Measurements from ENCODE around the gene SLC12A5.

Gene SLC12A5

GRCh38 chr20:46056970-46057855, 28.2 kb downstream of the SLC12A5 start:
- DNase-seq, result peak; percentile 31

GRCh38 chr20:46057856-46058598, 29.0 kb downstream of the SLC12A5 start:
- DNase-seq, result peak; percentile 25

DNA sequence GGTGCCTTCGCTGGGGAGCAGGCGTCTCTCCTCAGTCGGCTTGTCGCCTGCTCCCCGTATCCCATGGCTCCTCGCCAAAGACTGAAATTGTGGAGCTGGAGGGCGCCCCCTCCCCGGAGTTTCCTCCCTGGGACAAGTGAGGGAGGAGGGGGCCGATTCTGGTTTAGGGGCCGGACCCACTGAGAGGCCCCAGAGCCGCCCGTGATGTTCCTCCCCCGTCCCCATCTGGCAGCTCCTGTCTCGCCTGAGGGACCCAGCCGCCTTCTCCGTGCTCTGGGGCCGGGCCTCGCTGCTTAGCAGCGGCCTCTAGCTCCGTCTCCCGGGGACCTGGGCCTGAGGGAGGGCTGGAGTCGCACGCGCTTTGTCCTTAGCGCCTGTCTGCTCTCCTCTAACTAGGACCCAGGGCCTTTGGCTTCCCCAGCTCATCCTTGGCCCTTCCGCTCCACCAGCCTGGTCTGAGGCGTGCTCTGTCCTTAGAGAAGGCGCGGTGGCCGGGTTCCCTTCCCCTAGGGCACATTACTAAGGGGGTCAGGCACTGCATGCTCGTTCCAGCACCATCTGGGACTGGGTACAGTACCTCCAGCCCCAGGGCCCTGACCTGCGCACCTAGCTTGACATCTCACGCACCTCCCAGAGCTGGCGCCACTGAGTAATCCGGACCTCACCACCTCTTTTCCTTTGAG, 29.7 kb downstream of the SLC12A5 start:
- peak; percentile 36 for DNase-seq

DNA sequence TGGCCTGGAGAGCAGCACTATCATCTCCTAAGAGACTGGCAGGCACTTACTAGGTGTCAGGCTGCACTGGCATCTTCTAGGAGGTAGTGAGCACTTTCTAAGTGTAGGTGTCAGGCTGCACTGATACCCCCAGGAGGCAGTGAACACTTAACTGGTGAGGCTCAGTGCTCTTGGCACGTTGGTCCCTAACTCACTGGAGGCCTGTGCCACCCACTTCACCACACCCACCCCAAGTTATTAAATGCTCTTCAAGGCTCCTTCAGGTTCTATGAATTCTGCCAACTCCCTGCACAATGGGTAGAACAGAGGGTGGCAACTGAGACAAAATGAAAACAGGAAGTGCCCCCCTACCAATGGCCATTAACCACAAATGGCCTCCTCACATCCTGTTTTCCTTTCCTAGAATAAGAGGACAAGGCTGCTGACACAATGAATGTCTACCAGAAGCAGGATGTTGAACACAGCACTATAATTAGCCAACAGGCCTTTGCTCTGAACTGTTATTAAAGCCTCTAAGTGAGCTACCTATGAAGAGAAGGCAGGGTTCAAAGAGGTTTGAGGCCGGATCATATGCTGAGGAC, 31.4 kb downstream of the SLC12A5 start:
- DNase-seq, result no peak

GRCh38 chr20:46060975-46061374, 32.0 kb downstream of the SLC12A5 start:
- no peak for DNase-seq

DNA sequence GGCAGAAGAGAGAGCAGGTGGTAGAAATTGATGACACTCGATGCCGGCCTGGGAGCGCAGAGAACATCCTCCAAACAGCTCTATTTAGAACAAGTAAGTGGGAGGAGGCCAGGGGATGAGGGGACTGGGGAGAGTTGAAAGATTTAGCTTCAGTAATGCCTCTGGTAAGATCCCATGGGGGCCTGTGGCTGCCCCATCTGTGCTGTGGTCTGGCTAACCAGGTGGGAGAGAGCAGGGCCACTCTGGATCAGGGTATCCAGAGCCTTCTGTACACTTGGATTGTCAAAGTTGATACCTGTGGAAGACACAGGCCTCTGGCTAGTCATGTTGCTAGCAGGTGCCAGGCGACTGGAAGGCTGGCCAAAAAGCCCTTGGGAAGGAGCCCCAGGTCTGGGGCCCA, 33.1 kb downstream of the SLC12A5 start:
- DNase-seq, result no peak

DNA sequence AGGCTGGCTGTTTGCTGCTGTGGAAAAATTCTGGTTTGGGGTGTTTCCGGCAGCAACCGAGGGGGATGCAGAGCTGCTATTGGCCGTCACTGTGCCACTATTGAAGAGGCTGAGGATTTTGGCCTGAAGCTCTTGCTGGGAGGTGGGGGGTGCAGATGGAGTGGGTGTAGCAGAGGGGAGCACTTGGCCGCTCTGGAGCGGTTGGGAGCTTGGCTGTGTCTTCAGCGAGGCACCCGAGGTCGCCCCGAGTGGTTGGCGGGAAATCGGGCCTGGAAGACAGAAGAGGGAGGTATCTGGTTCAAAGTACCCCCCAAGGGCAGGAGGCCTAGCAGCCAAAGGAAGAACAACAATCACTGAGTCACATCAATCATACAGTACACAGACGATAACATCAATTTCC, 33.6 kb downstream of the SLC12A5 start:
- DNase-seq, result no peak

DNA sequence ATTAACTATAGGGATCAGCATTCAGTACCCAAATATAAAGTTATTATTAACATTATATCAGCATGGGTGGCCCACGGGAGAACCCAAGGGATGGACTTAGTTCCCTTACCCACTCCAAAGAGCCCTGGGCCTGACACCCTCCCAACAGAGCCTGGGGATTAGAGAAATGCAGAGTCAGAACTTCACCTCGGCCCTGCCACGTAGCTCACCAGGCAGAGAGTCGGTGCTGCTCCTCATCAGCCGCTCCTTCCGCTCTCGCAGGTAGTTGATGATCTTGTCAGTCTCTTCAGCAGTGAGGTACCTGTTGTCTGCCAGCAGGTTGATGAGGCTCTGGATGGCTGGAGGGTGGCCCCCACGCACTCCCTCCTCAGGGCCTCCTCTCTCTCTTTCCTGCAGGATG, 34.1 kb downstream of the SLC12A5 start:
- DNase-seq, result no peak

DNA sequence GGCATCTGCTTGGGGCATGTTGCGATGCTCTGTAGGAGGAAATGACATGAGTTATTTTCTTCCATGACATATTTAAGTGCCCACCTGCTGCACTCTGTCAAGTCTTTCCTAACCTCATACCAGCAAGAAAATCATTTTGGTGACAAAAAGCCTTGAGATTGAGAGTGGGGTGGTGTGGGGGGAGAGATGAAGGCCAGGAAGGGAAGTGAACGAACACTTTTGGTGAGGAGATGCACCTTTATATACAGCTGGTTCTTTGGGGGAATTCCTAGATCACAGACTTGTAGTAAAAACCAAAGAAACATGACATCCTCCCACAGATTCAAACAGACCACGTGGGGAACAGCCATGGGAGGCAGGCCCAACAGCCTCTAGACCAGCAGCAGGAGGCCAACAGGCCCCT, 34.6 kb downstream of the SLC12A5 start:
- no peak for DNase-seq

GRCh38 chr20:46065006-46065405, 36.0 kb downstream of the SLC12A5 start:
- no peak for DNase-seq

- no peak for DNase-seq
Measured at GRCh38 chr20:46065691-46066090, 36.7 kb downstream of the SLC12A5 start.

DNA sequence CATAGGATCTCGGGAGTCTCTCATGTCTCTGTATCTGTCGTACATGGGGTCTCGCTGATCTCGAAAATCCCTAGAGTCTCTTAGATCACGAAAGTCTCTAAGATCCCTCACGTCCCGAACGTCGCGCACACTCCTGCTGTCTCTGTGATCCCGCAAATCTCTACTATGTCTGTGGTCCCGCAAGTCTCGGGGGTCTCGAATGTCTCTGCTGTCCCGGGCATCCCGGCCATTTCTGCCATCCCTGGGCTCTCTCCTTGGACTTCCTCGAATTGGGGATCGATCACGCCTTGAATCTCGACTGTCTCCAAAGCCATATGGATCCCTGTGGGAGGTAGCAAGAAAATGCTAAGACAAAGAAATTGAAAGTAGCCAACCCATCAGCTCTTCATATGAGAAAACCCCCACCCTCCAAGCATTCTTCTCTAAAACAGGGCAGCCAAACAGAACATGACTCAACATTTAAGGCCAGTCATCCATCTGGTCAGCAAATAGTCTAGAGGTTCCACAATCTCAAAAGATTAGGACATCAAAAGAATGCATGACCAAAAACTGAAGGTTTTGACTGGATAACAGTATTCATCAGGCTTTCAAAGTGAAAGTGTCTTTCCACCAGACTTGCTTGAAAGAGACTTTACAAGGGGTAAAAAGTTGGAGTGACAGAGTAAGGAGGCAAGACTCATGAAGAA, 41.3 kb downstream of the SLC12A5 start:
- no peak for DNase-seq

DNA sequence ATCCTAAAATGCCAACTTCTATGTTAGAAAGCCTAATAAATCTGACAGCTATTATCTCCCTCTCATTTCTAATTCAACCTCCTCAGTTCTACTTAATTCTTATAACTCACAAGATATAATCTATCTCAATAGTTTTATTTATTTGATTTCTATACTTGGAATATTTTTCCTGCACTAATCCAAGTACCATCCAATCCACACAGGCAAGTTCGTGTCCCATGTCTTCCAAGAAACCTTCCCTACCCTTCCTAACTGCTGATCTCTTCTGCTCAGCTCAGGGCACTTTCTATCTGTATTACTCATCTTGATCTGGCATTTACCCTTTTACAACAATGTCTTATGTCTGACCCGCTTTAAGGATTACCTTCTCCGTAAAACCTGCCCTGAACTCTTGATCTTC, 42.6 kb downstream of the SLC12A5 start:
- no peak for DNase-seq

GRCh38 chr20:46073024-46073423, 44.0 kb downstream of the SLC12A5 start:
- DNase-seq, result no peak

DNA sequence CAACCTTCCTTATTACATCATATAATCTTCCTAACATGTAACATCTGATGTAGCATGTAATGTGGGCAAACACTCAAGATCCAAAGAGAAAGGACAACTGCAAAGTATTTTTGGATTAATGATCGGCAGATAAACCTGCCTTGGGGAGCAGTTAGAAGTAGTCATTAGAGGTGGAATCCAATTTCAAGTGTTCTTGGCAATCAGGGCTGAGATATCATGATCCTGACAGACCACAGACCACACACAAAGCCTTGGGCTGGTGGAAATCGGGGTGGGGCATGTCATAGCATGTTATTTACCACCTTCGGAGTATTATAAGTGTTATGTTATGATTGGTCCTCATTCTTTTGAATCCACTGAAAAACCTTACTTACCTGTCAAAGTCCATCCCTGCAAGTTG, 44.4 kb downstream of the SLC12A5 start:
- DNase-seq, result no peak

- no peak for DNase-seq
Measured at GRCh38 chr20:46074006-46074405, 45.0 kb downstream of the SLC12A5 start.

GRCh38 chr20:46076806-46077205, 47.8 kb downstream of the SLC12A5 start:
- DNase-seq, result no peak

- no peak for DNase-seq
Measured at GRCh38 chr20:46077642-46078305, 48.8 kb downstream of the SLC12A5 start.

GRCh38 chr20:46078954-46079353, 49.9 kb downstream of the SLC12A5 start:
- no peak for DNase-seq

- no peak for DNase-seq
Measured at GRCh38 chr20:46081074-46081473, 52.1 kb downstream of the SLC12A5 start.

- no peak for DNase-seq
Measured at GRCh38 chr20:46083101-46083500, 54.1 kb downstream of the SLC12A5 start.

DNA sequence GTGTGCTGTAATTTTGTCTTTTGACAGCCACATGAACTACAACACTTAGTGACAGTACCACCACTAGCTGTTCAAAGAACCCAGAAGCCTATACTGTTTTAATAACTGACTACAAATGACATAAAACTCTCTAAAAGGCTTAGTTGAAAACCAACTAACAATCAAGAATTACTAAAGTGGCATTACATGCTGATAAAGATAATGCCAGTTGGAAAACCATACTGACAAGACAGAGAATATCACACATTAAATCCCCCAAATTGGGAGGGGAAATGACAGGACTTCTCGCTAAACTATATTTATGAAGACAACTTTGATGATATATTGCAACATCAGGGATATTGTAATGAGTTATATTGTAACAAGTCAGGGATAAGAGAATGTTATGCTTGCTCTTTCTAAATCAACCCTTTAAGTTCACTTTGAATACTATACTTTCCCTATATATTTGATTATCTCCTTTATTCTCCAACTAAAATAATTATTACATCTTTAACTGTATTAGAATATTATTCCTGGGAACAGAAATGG, 54.6 kb downstream of the SLC12A5 start:
- DNase-seq, result no peak

Measured in activated T-cell treated with anti-CD3 and anti-CD28 coated beads, Interleukin-2, amount 50 U/mL, for 1 hour (primary cell).